K562 (cell line): ENCODE measurements around the gene CNOT4. TPM values are rescaled to one million over a fixed set of nuclear protein-coding genes. Genes with fewer than 3 reads are reported as not detected.
"Not testable (repeated sequence)": the region's sequence is repeated elsewhere in the genome, so short reads cannot be mapped to it uniquely, and the experiment has no call there.

ENCODE experiments used
- ATAC-seq: fragments of 200-7000 bp; cut with Tn5 transposase; 3 replicates; pipeline ENCODE4 v1.9.1; 2020; ENCODE audit warnings: moderate library complexity
- BruUV-seq: library from RNA; stranded (reverse); fragments of 400-500 nt; replicated peaks from 2 replicates; lab custom pipeline; 2021; lab: Mats Ljungman, UMichigan
- CTCF ChIA-PET: fragments of 300-600 bp; formaldehyde crosslinking; extraction: SDS; loops from one replicate; lab custom pipeline; 2021; ENCODE audit warnings: low intra/inter-chr PET ratio; lab: Yijun Ruan, JAX
- POLR2A ChIA-PET: fragments of 300-600, 350-650 bp; sonication (Branson Sonifier 250); formaldehyde crosslinking; extraction: SDS; loops from one replicate; lab custom pipeline; 2021; ENCODE audit warnings: antibody characterized with exemption, inconsistent platforms; lab: Yijun Ruan, JAX
- DNase-seq, 4 experiments: peaks; one replicate each; pipeline versions ENCODE4 v3.0.0 to v3.0.0-alpha.2; 2011 to 2018; ENCODE audit warnings: low spot score in 3 of 4, mixed read lengths in 3 of 4; ENCODE audit errors: extremely low read depth in 1 of 4
- FAIRE-seq: peaks from 2 replicates; lab custom pipeline; 2011; peaks lifted over from hg19 to GRCh38; lab: Jason Lieb, UNC
- H2AFZ ChIP-seq: 2 replicates; pipeline ENCODE4 v1.6.0; 2011; ENCODE audit warnings: low read depth, low read length, control low read depth, inconsistent platforms
- H3K27ac ChIP-seq: fragments of 200-600 bp; 3 replicates; pipeline ENCODE4 v1.8.0; 2011; ENCODE audit warnings: low read depth, mild to moderate bottlenecking, control low read depth, inconsistent platforms, low read length, moderate library complexity, mixed read lengths; ENCODE audit errors: extremely low read depth
- H3K27me3 ChIP-seq, 2 experiments: fragments of 300-600 bp in 1 of 2; 2 replicates in 1 of 2; 3 replicates in 1 of 2; pipeline versions ENCODE4 v1.6.0 to v1.8.0; 2011; ENCODE audit warnings: inconsistent platforms in 2 of 2, low read length in 2 of 2, mild to moderate bottlenecking in 1 of 2, mixed read lengths in 1 of 2, moderate library complexity in 1 of 2; ENCODE audit not compliant: control insufficient read depth in 2 of 2, insufficient read depth in 2 of 2
- H3K36me3 ChIP-seq: fragments of 300-600 bp; 3 replicates; pipeline ENCODE4 v1.8.0; 2011; ENCODE audit warnings: mild to moderate bottlenecking, low read length, inconsistent platforms; ENCODE audit not compliant: control insufficient read depth, insufficient read depth
- H3K4me1 ChIP-seq, 2 experiments: fragments of 200-600 bp in 1 of 2; replicated peaks in 1 of 2; 2 replicates in 1 of 2; 3 replicates in 1 of 2; pipeline versions ENCODE4 v1.5.1 to v1.8.0; 2011; ENCODE audit warnings: inconsistent platforms in 2 of 2, low read length in 2 of 2, mild to moderate bottlenecking in 1 of 2, mixed read lengths in 1 of 2, moderate library complexity in 1 of 2; ENCODE audit not compliant: control insufficient read depth in 2 of 2, insufficient read depth in 2 of 2
- H3K4me2 ChIP-seq: 2 replicates; pipeline ENCODE4 v1.6.1; 2011; ENCODE audit warnings: low read length, control low read depth, inconsistent platforms, mixed read lengths; ENCODE audit not compliant: insufficient read depth
- H3K4me3 ChIP-seq: fragments of 200-600 bp; sonication (generic), shearing (Covaris generic); 2 replicates; pipeline ENCODE4 v1.5.1; 2016; ENCODE audit warnings: control low read depth, inconsistent platforms
- H3K79me2 ChIP-seq: fragments of 200-600 bp; 3 replicates; pipeline ENCODE4 v1.8.0; 2011; ENCODE audit warnings: low read length, inconsistent platforms; ENCODE audit not compliant: control insufficient read depth, insufficient read depth
- H3K9ac ChIP-seq, 2 experiments: 2 replicates each; pipeline versions ENCODE4 v1.6.0 to v1.6.1; 2011; ENCODE audit warnings: low read depth in 2 of 2, low read length in 2 of 2, control low read depth in 1 of 2, inconsistent platforms in 1 of 2, mild to moderate bottlenecking in 1 of 2, mixed read lengths in 1 of 2; ENCODE audit not compliant: insufficient read depth in 1 of 2
- H3K9me1 ChIP-seq: one replicate; pipeline ENCODE4 v1.6.0; 2011; ENCODE audit warnings: inconsistent platforms, mild to moderate bottlenecking, low read length, moderate library complexity; ENCODE audit not compliant: control insufficient read depth, insufficient read depth
- H3K9me3 ChIP-seq: replicated peaks from 2 replicates; pipeline ENCODE4 v1.5.1; 2011; ENCODE audit warnings: low read depth, low read length, inconsistent platforms; ENCODE audit not compliant: control insufficient read depth, insufficient read depth
- H4K20me1 ChIP-seq: replicated peaks from 2 replicates; pipeline ENCODE4 v1.6.1; 2011; ENCODE audit warnings: low read length, inconsistent platforms, mixed read lengths; ENCODE audit not compliant: control insufficient read depth, insufficient read depth
- CEBPB ChIP-seq: fragments of 450-650 bp; IDR thresholded peaks from 2 replicates; pipeline ENCODE4 v1.6.1; 2016; ENCODE audit warnings: missing genetic modification characterization, missing compliant biosample characterization
- CEBPG ChIP-seq, 3 experiments: fragments of 200-800 bp in 1 of 3; sonication (Bioruptor generic) in 1 of 3; sonication (generic) in 1 of 3; formaldehyde crosslinking in 1 of 3; IDR thresholded peaks in 2 of 3; conservative IDR thresholded peaks in 1 of 3; 2 replicates each; pipeline versions ENCODE4 v1.6.1 to v1.8.0; 2016 to 2022; ENCODE audit warnings: missing compliant biosample characterization in 2 of 3, missing genetic modification characterization in 2 of 3, mild to moderate bottlenecking in 1 of 3, missing genetic modification reagents in 1 of 3
- HMGXB4 ChIP-seq: sonication (generic); formaldehyde crosslinking; IDR thresholded peaks from 2 replicates; pipeline ENCODE4 v1.8.1; 2023; ENCODE audit warnings: mild to moderate bottlenecking, missing genetic modification reagents
- WGBS: fragments of 100-300 bp; shearing (Covaris generic); methylation state at CpG from one replicate; pipeline ENCODE4 v1.1.6; 2016; ENCODE audit warnings: low coverage, mixed read lengths; ENCODE audit not compliant: insufficient coverage; ENCODE audit errors: missing lambda C conversion rate; 5-methylcytosine and 5-hydroxymethylcytosine counted together
- in situ Hi-C: fragments of 300-500 bp; cut with MboI; formaldehyde crosslinking; loops from 4 replicates; pipeline ENCODE4 v1.15.0; 2018; ENCODE audit warnings: inconsistent platforms, mixed read lengths
- intact Hi-C: fragments of 100-400 bp; cut with micrococcal nuclease; formaldehyde crosslinking; loops from 2 replicates; pipeline ENCODE4 v1.14.2; 2022
- polyA plus RNA-seq, 8 experiments: library from polyadenylated mRNA; depleted of rRNA in 4 of 8; stranded (reverse) in 5 of 8; unstranded in 3 of 8; fragments of >200 nt; fragmentation: Nextera tagmentation in 2 of 8; fragmentation: Illumina TruSeq in 1 of 8; extraction: Ambion mirVana in 2 of 8; extraction: Trizol in 1 of 8; gene quantifications; 2 replicates each; pipeline versions ENCODE4 v1.2.1 to v1.2.3, GENCODE V29; 2011 to 2014; ENCODE audit warnings: inconsistent platforms in 1 of 8, missing spikeins in 1 of 8
- total RNA-seq, 7 experiments: library from RNA; depleted of rRNA in 6 of 7; stranded (reverse); fragments of >200 nt in 6 of 7; fragmentation: Illumina TruSeq in 2 of 7; extraction: Trizol in 2 of 7; gene quantifications; 2 replicates each; pipeline versions ENCODE4 v1.2.1 to v1.2.3, GENCODE V29; 2011 to 2021; ENCODE audit warnings: low replicate concordance in 1 of 7

CNOT4 gene
- total and polyA plus RNA-seq, 9 of the 15 experiments (the other 6 are each of a cell fraction or from before 2014, with no cell fraction given), result 8.6 to 24.1 (median 15.4) TPM

GRCh38 chr7:135352285-135352684, 157.6 kb downstream of the CNOT4 start (continued):
- TF ChIP-seq HMGXB4 (CRISPR knock-in tag), result no peak

GRCh38 chr7:135351070-135351469, 158.8 kb downstream of the CNOT4 start:
- H3K9me1 ChIP-seq, in situ Hi-C loops, intact Hi-C loops, POLR2A ChIA-PET, ATAC-seq, H3K4me2 ChIP-seq, BruUV-seq, H2AFZ ChIP-seq, H3K79me2 ChIP-seq, H3K4me3 ChIP-seq, FAIRE-seq, H3K36me3 ChIP-seq, H3K4me1 ChIP-seq, CTCF ChIA-PET, DNase-seq: not testable (repeated sequence)
- peaks cover 43 to 47% of the 10 kb centered on the region in 2 experiments for H3K27me3 ChIP-seq
- WGBS, result 4% methylated on average over 9 of the region's 9 CpGs
- TF ChIP-seq CEBPG (CRISPR knock-in tag; IDR thresholded peaks at IDR 0.05), result peak; percentile 82
- TF ChIP-seq CEBPG (tag; conservative IDR thresholded peaks at IDR 0.05 in 1 of 2, IDR thresholded peaks at IDR 0.05 in 1 of 2), result peak; percentile 76 to 93
- TF ChIP-seq CEBPB (tag), result peak; percentile 95
- TF ChIP-seq, all 486 proteins: peak for 2; not testable (repeated sequence) for 484
- H3K27ac ChIP-seq, H4K20me1 ChIP-seq, H3K9ac ChIP-seq, H3K9me3 ChIP-seq: not testable (repeated sequence)
